Measurements from ENCODE around the gene RFPL4AL1.

Gene RFPL4AL1

GRCh38 chr19:55802281-55802680 lies 33.4 kb downstream of the RFPL4AL1 start:
- no peak overlapping the region for H2AFZ ChIP-seq
- no peaks in the 10 kb centered on the region for H3K4me1 ChIP-seq
- no peak overlapping the region for H3K4me3 ChIP-seq (ENCODE audit: low read depth, low read length)
- TF ChIP-seq, protein P1, sequence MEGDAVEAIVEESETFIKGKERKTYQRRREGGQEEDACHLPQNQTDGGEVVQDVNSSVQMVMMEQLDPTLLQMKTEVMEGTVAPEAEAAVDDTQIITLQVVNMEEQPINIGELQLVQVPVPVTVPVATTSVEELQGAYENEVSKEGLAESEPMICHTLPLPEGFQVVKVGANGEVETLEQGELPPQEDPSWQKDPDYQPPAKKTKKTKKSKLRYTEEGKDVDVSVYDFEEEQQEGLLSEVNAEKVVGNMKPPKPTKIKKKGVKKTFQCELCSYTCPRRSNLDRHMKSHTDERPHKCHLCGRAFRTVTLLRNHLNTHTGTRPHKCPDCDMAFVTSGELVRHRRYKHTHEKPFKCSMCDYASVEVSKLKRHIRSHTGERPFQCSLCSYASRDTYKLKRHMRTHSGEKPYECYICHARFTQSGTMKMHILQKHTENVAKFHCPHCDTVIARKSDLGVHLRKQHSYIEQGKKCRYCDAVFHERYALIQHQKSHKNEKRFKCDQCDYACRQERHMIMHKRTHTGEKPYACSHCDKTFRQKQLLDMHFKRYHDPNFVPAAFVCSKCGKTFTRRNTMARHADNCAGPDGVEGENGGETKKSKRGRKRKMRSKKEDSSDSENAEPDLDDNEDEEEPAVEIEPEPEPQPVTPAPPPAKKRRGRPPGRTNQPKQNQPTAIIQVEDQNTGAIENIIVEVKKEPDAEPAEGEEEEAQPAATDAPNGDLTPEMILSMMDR (IDR thresholded peaks at IDR 0.05) = no peak
- H3K79me2 ChIP-seq = no peaks in the 10 kb centered on the region
- H3K27ac ChIP-seq = no peak overlapping the region
- H3K9me3 ChIP-seq (ENCODE audit: control insufficient read depth, low read length) = no peaks in the 10 kb centered on the region
- no peak overlapping the region for H3K4me2 ChIP-seq (ENCODE audit: low read length)
- no peak overlapping the region for H3K9ac ChIP-seq
- H3K36me3 ChIP-seq (ENCODE audit: control insufficient read depth, insufficient read depth, low read length) = no peaks in the 10 kb centered on the region
- H3K27me3 ChIP-seq (ENCODE audit: control insufficient read depth, insufficient read depth, low read length) = no peaks in the 10 kb centered on the region

DNA sequence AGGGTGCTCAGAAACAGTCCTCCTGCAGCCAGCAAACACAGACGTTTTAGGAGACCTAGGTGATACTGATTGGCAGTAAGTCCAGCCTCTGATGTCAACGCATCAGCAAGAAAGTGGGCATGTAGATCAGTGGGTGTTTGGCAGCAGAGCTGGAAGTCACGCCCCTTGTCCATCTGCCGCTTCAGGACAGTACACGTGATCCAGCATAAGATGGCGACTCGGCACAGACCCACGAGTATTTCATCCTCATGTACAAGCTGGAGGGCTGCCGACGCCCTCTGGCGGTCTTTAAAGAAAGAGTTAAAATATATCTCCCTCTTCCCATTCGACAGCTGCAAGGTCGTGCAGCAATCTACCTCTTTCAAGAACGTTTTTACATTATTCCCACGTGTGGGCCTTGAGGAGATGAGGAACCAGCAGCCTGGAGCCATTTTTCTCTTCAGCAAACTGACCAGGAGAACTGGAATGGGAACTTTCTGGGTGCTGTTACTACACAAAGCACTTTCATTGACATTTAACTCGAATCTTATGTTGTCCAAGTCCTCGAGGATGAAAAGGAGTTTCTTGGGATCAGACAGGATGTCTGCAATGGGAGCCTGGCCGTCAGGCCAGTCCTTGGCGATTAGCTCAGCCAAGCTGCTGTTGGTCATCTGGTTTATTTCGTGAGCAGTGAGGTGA lies 40.6 kb downstream of the RFPL4AL1 start:
- Histone ChIP-seq H2AFZ (peak overlapping the region; percentile 58), H3K79me2 (no peaks in the 10 kb centered on the region), H3K27ac (no peak overlapping the region), H3K36me3 (ENCODE audit: control insufficient read depth, insufficient read depth, low read length) (no peaks in the 10 kb centered on the region), H3K27me3 (ENCODE audit: control insufficient read depth, insufficient read depth, low read length) (no peaks in the 10 kb centered on the region), H3K9ac (no peak overlapping the region), H3K4me1 (no peaks in the 10 kb centered on the region), H3K4me3 (ENCODE audit: low read depth, low read length) (no peak overlapping the region), H3K9me3 (ENCODE audit: control insufficient read depth, low read length) (no peaks in the 10 kb centered on the region), H3K4me2 (ENCODE audit: low read length) (peak overlapping the region; percentile 28)
- TF ChIP-seq, protein P1 (IDR thresholded peaks at IDR 0.05) = peak; percentile 35

DNA sequence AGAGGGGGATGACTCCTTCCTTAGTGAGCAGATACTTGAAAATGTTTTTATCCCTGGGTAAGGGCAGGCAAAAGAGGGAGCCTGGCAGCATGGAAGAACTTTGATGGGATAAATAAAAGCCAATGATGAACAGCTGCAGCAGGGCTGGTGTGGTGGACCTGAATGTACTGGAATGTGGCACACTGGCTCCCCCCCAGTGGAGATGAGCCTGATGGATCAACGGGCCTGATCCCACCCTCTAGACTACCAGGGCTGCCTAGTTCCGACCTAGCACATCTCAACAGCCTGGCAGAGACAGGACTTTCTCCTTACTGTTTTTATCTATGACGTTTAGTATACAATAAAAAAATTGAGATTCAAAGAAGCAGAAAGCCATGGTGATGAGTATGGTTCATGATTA lies 42.4 kb downstream of the RFPL4AL1 start:
- no peaks in the 10 kb centered on the region for H3K9me3 ChIP-seq (ENCODE audit: control insufficient read depth, low read length)
- H3K79me2 ChIP-seq = no peaks in the 10 kb centered on the region
- H3K4me3 ChIP-seq (ENCODE audit: low read depth, low read length) = no peak overlapping the region
- no peak overlapping the region for H2AFZ ChIP-seq
- TF ChIP-seq, protein P1 (IDR thresholded peaks at IDR 0.05) = no peak
- H3K4me2 ChIP-seq (ENCODE audit: low read length) = no peak overlapping the region
- no peaks in the 10 kb centered on the region for H3K27me3 ChIP-seq (ENCODE audit: control insufficient read depth, insufficient read depth, low read length)
- no peak overlapping the region for H3K27ac ChIP-seq
- H3K9ac ChIP-seq = no peak overlapping the region
- H3K4me1 ChIP-seq = no peaks in the 10 kb centered on the region
- no peaks in the 10 kb centered on the region for H3K36me3 ChIP-seq (ENCODE audit: control insufficient read depth, insufficient read depth, low read length)

DNA sequence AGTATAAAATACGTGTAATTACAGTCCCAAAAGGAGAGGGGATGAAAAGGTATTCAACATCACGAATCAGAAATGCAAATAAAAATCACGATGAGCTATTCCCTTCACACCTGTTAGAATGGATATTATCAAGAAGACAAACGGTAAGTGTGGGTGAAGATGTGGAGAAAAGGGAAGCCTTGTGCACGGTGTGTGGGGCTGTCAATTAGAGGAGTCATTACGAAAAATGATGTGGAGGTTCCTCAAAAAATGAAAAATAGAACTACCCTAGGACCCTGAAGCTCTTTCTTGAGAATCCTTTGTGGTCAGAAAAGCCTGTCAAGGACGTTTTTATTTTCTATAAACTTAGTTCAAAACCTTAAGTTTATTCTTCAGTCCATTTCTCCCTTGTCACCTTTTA lies 43.5 kb downstream of the RFPL4AL1 start:
- H3K79me2 ChIP-seq = no peaks in the 10 kb centered on the region
- no peak overlapping the region for H2AFZ ChIP-seq
- H3K4me2 ChIP-seq (ENCODE audit: low read length) = no peak overlapping the region
- no peaks in the 10 kb centered on the region for H3K9me3 ChIP-seq (ENCODE audit: control insufficient read depth, low read length)
- no peaks in the 10 kb centered on the region for H3K27me3 ChIP-seq (ENCODE audit: control insufficient read depth, insufficient read depth, low read length)
- no peaks in the 10 kb centered on the region for H3K4me1 ChIP-seq
- no peaks in the 10 kb centered on the region for H3K36me3 ChIP-seq (ENCODE audit: control insufficient read depth, insufficient read depth, low read length)
- no peak overlapping the region for H3K4me3 ChIP-seq (ENCODE audit: low read depth, low read length)
- H3K27ac ChIP-seq = no peak overlapping the region
- TF ChIP-seq, protein P1 (IDR thresholded peaks at IDR 0.05) = no peak
- H3K9ac ChIP-seq = no peak overlapping the region

GRCh38 chr19:55813906-55814305 lies 45.0 kb downstream of the RFPL4AL1 start:
- Histone ChIP-seq H3K9ac (no peak overlapping the region), H3K27ac (no peak overlapping the region), H3K4me2 (ENCODE audit: low read length) (no peak overlapping the region), H3K27me3 (ENCODE audit: control insufficient read depth, insufficient read depth, low read length) (no peaks in the 10 kb centered on the region), H3K4me1 (no peaks in the 10 kb centered on the region), H3K36me3 (ENCODE audit: control insufficient read depth, insufficient read depth, low read length) (no peaks in the 10 kb centered on the region), H2AFZ (no peak overlapping the region), H3K79me2 (no peaks in the 10 kb centered on the region), H3K9me3 (ENCODE audit: control insufficient read depth, low read length) (no peaks in the 10 kb centered on the region), H3K4me3 (ENCODE audit: low read depth, low read length) (no peak overlapping the region)
- TF ChIP-seq, protein P1 (IDR thresholded peaks at IDR 0.05) = no peak
